HepG2 (cell line): ENCODE measurements around the gene FKBP1B. TPM values are rescaled to one million over a fixed set of nuclear protein-coding genes. Genes with fewer than 3 reads are reported as not detected.

Experiments
- ASH2L ChIP-seq: fragments of 300-600, 200-600 bp; sonication (generic); IDR thresholded peaks from 2 replicates; pipeline ENCODE4 v1.7.0; 2017; ENCODE audit warnings: low read depth, mild to moderate bottlenecking, moderate library complexity, mixed read lengths, low read length; ENCODE audit not compliant: insufficient read length
- CBX5 ChIP-seq: sonication (generic); formaldehyde crosslinking; IDR thresholded peaks from 2 replicates; pipeline ENCODE4 v1.4.0; 2020; ENCODE audit warnings: missing genetic modification reagents, borderline replicate concordance
- CCDC6 ChIP-seq: sonication (generic); formaldehyde crosslinking; IDR thresholded peaks from 2 replicates; pipeline ENCODE4 v1.8.1; 2022; ENCODE audit warnings: mild to moderate bottlenecking, missing genetic modification reagents, moderate library complexity
- DZIP1 ChIP-seq: sonication (generic); formaldehyde crosslinking; IDR thresholded peaks from 2 replicates; pipeline ENCODE4 v1.5.0; 2020; ENCODE audit warnings: mild to moderate bottlenecking, missing genetic modification reagents
- HIC2 ChIP-seq: sonication (generic); formaldehyde crosslinking; IDR thresholded peaks from 2 replicates; pipeline ENCODE4 v1.9.0; 2022; ENCODE audit warnings: low read depth, missing genetic modification reagents
- IKZF5 ChIP-seq: IDR thresholded peaks from 2 replicates; pipeline ENCODE4 v1.6.1; 2018; ENCODE audit warnings: missing genetic modification reagents, mild to moderate bottlenecking, missing compliant biosample characterization
- JUND ChIP-seq: sonication (generic); formaldehyde crosslinking; IDR thresholded peaks from 2 replicates; pipeline ENCODE4 v1.8.0; 2022; ENCODE audit warnings: mild to moderate bottlenecking, missing genetic modification reagents
- MATR3 ChIP-seq: sonication (generic); formaldehyde crosslinking; IDR thresholded peaks from 2 replicates; pipeline ENCODE4 v1.4.0; 2020; ENCODE audit warnings: missing genetic modification reagents
- MIER2 ChIP-seq: IDR thresholded peaks from 2 replicates; pipeline ENCODE4 v1.6.1; 2016; ENCODE audit warnings: missing biosample characterization, missing genetic modification reagents
- RORA ChIP-seq: sonication (generic); formaldehyde crosslinking; IDR thresholded peaks from 2 replicates; pipeline ENCODE4 v1.5.0; 2020; ENCODE audit warnings: mild to moderate bottlenecking, missing genetic modification reagents, moderate library complexity
- TFDP1 ChIP-seq: IDR thresholded peaks from 2 replicates; pipeline ENCODE4 v1.6.1; 2016; ENCODE audit warnings: missing compliant biosample characterization, missing genetic modification reagents, borderline replicate concordance
- TOPORS ChIP-seq: sonication (generic); formaldehyde crosslinking; IDR thresholded peaks from 2 replicates; pipeline ENCODE4 v1.8.0; 2023; ENCODE audit warnings: mild to moderate bottlenecking, missing genetic modification reagents
- ZC3H13 ChIP-seq: sonication (generic); formaldehyde crosslinking; IDR thresholded peaks from 2 replicates; pipeline ENCODE4 v1.8.1; 2023; ENCODE audit warnings: mild to moderate bottlenecking, missing genetic modification reagents, moderate library complexity
- ZNF253 ChIP-seq: sonication (generic); formaldehyde crosslinking; IDR thresholded peaks from 2 replicates; pipeline ENCODE4 v1.8.0; 2022; ENCODE audit warnings: mild to moderate bottlenecking, missing genetic modification reagents, borderline replicate concordance
- ZNF570 ChIP-seq: sonication (generic); formaldehyde crosslinking; IDR thresholded peaks from 2 replicates; pipeline ENCODE4 v1.4.0; 2020; ENCODE audit warnings: mild to moderate bottlenecking, missing genetic modification reagents, borderline replicate concordance
- ZNF597 ChIP-seq: sonication (generic); formaldehyde crosslinking; IDR thresholded peaks from 2 replicates; pipeline ENCODE4 v1.5.0; 2020; ENCODE audit warnings: missing genetic modification reagents
- ZNF639 ChIP-seq: conservative IDR thresholded peaks from 2 replicates; pipeline ENCODE4 v1.6.1; 2018; ENCODE audit warnings: missing genetic modification reagents
- ZNF660 ChIP-seq: sonication (generic); formaldehyde crosslinking; IDR thresholded peaks from 2 replicates; pipeline ENCODE4 v1.5.1; 2020; ENCODE audit warnings: mild to moderate bottlenecking, low read depth, missing genetic modification reagents, borderline replicate concordance
- ZNF703 ChIP-seq: sonication (generic); formaldehyde crosslinking; IDR thresholded peaks from 2 replicates; pipeline ENCODE4 v1.5.1; 2020; ENCODE audit warnings: missing genetic modification reagents, mild to moderate bottlenecking, moderate library complexity, borderline replicate concordance
- polyA plus RNA-seq, 8 experiments: library from polyadenylated mRNA; depleted of rRNA in 3 of 8; stranded (reverse) in 7 of 8; unstranded in 1 of 8; fragments of >200 nt; fragmentation: Illumina TruSeq in 4 of 8; extraction: Trizol in 4 of 8; gene quantifications; 2 replicates each; pipeline versions ENCODE4 v1.2.1 to v1.2.3, GENCODE V29; 2011 to 2016; ENCODE audit warnings: low read depth in 4 of 8, missing spikeins in 1 of 8, mixed read lengths in 1 of 8; ENCODE audit not compliant: insufficient read depth in 1 of 8
- total RNA-seq, 5 experiments: library from RNA; depleted of rRNA; stranded (reverse); fragments of >200 nt; fragmentation: Illumina TruSeq; extraction: Trizol; gene quantifications; 2 replicates each; pipeline ENCODE4 v1.2.3, GENCODE V29; 2016; ENCODE audit warnings: low read depth in 1 of 5

Gene FKBP1B
- total and polyA plus RNA-seq, 2 of the 13 experiments (the other 11 are each of a cell fraction or from before 2014, with no cell fraction given): 35.2 to 96.3 TPM

GRCh38 chr2:24084386-24085199 is 35.1 kb downstream of the FKBP1B start, which contains the start of gene TP53I3 (continued):
- TF ChIP-seq ZNF253 (no peak), MIER2 (CRISPR knock-in tag) (peak; percentile 63; the same call in 1 of the 2 replicates), IKZF5 (peak; percentile 81), ZNF660 (CRISPR knock-in tag) (no peak), MATR3 (CRISPR knock-in tag) (no peak), CCDC6 (CRISPR knock-in tag) (peak; percentile 89; the same call in 1 of the 2 replicates), TOPORS (CRISPR knock-in tag) (peak; percentile 96), CBX5 (no peak; the same call in 1 of the 2 replicates), ZNF639 (no peak; the same call in 1 of the 2 replicates), HIC2 (CRISPR knock-in tag) (peak; percentile 90), ASH2L (peak; percentile 71), DZIP1 (CRISPR knock-in tag) (peak; percentile 57), ZNF570 (no peak), ZC3H13 (CRISPR knock-in tag) (peak; percentile 88; the same call in 1 of the 2 replicates), TFDP1 (CRISPR knock-in tag) (peak; percentile 30; the same call in 1 of the 2 replicates), ZNF703 (CRISPR knock-in tag) (no peak; the same call in 1 of the 2 replicates), ZNF597 (CRISPR knock-in tag) (no peak), RORA (CRISPR knock-in tag) (no peak), JUND (CRISPR knock-in tag) (peak; percentile 70)
